K562 (cell line): ENCODE results near the gene FCRL4. TPM values are rescaled to one million over a fixed set of nuclear protein-coding genes. Genes with fewer than 3 reads are reported as not detected.

Source experiments
- ATAC-seq: fragments of 200-7000 bp; cut with Tn5 transposase; 3 replicates; pipeline ENCODE4 v1.9.1; 2020; ENCODE audit warnings: moderate library complexity
- BruUV-seq: library from RNA; stranded (reverse); fragments of 400-500 nt; replicated peaks from 2 replicates; lab custom pipeline; 2021; lab: Mats Ljungman, UMichigan
- CTCF ChIA-PET: fragments of 300-600 bp; formaldehyde crosslinking; extraction: SDS; loops from one replicate; lab custom pipeline; 2021; ENCODE audit warnings: low intra/inter-chr PET ratio; lab: Yijun Ruan, JAX
- POLR2A ChIA-PET: fragments of 300-600, 350-650 bp; sonication (Branson Sonifier 250); formaldehyde crosslinking; extraction: SDS; loops from one replicate; lab custom pipeline; 2021; ENCODE audit warnings: antibody characterized with exemption, inconsistent platforms; lab: Yijun Ruan, JAX
- DNase-seq, 4 experiments: peaks; one replicate each; pipeline versions ENCODE4 v3.0.0 to v3.0.0-alpha.2; 2011 to 2018; ENCODE audit warnings: low spot score in 3 of 4, mixed read lengths in 3 of 4; ENCODE audit errors: extremely low read depth in 1 of 4
- FAIRE-seq: peaks from 2 replicates; lab custom pipeline; 2011; peaks lifted over from hg19 to GRCh38; lab: Jason Lieb, UNC
- H2AFZ ChIP-seq: 2 replicates; pipeline ENCODE4 v1.6.0; 2011; ENCODE audit warnings: low read depth, low read length, control low read depth, inconsistent platforms
- H3K27ac ChIP-seq: fragments of 200-600 bp; 3 replicates; pipeline ENCODE4 v1.8.0; 2011; ENCODE audit warnings: low read depth, mild to moderate bottlenecking, control low read depth, inconsistent platforms, low read length, moderate library complexity, mixed read lengths; ENCODE audit errors: extremely low read depth
- H3K27me3 ChIP-seq, 2 experiments: fragments of 300-600 bp in 1 of 2; 2 replicates in 1 of 2; 3 replicates in 1 of 2; pipeline versions ENCODE4 v1.6.0 to v1.8.0; 2011; ENCODE audit warnings: inconsistent platforms in 2 of 2, low read length in 2 of 2, mild to moderate bottlenecking in 1 of 2, mixed read lengths in 1 of 2, moderate library complexity in 1 of 2; ENCODE audit not compliant: control insufficient read depth in 2 of 2, insufficient read depth in 2 of 2
- H3K36me3 ChIP-seq: fragments of 300-600 bp; 3 replicates; pipeline ENCODE4 v1.8.0; 2011; ENCODE audit warnings: mild to moderate bottlenecking, low read length, inconsistent platforms; ENCODE audit not compliant: control insufficient read depth, insufficient read depth
- H3K4me1 ChIP-seq, 2 experiments: fragments of 200-600 bp in 1 of 2; replicated peaks in 1 of 2; 2 replicates in 1 of 2; 3 replicates in 1 of 2; pipeline versions ENCODE4 v1.5.1 to v1.8.0; 2011; ENCODE audit warnings: inconsistent platforms in 2 of 2, low read length in 2 of 2, mild to moderate bottlenecking in 1 of 2, mixed read lengths in 1 of 2, moderate library complexity in 1 of 2; ENCODE audit not compliant: control insufficient read depth in 2 of 2, insufficient read depth in 2 of 2
- H3K4me2 ChIP-seq: 2 replicates; pipeline ENCODE4 v1.6.1; 2011; ENCODE audit warnings: low read length, control low read depth, inconsistent platforms, mixed read lengths; ENCODE audit not compliant: insufficient read depth
- H3K4me3 ChIP-seq: fragments of 200-600 bp; sonication (generic), shearing (Covaris generic); 2 replicates; pipeline ENCODE4 v1.5.1; 2016; ENCODE audit warnings: control low read depth, inconsistent platforms
- H3K79me2 ChIP-seq: fragments of 200-600 bp; 3 replicates; pipeline ENCODE4 v1.8.0; 2011; ENCODE audit warnings: low read length, inconsistent platforms; ENCODE audit not compliant: control insufficient read depth, insufficient read depth
- H3K9ac ChIP-seq, 2 experiments: 2 replicates each; pipeline versions ENCODE4 v1.6.0 to v1.6.1; 2011; ENCODE audit warnings: low read depth in 2 of 2, low read length in 2 of 2, control low read depth in 1 of 2, inconsistent platforms in 1 of 2, mild to moderate bottlenecking in 1 of 2, mixed read lengths in 1 of 2; ENCODE audit not compliant: insufficient read depth in 1 of 2
- H3K9me1 ChIP-seq: one replicate; pipeline ENCODE4 v1.6.0; 2011; ENCODE audit warnings: inconsistent platforms, mild to moderate bottlenecking, low read length, moderate library complexity; ENCODE audit not compliant: control insufficient read depth, insufficient read depth
- H3K9me3 ChIP-seq: replicated peaks from 2 replicates; pipeline ENCODE4 v1.5.1; 2011; ENCODE audit warnings: low read depth, low read length, inconsistent platforms; ENCODE audit not compliant: control insufficient read depth, insufficient read depth
- H4K20me1 ChIP-seq: replicated peaks from 2 replicates; pipeline ENCODE4 v1.6.1; 2011; ENCODE audit warnings: low read length, inconsistent platforms, mixed read lengths; ENCODE audit not compliant: control insufficient read depth, insufficient read depth
- AFF4 ChIP-seq: sonication (generic); formaldehyde crosslinking; IDR thresholded peaks from 2 replicates; pipeline ENCODE4 v1.8.0; 2023; ENCODE audit warnings: mild to moderate bottlenecking, missing genetic modification reagents
- CBFA2T2 ChIP-seq: fragments of 450-650 bp; conservative IDR thresholded peaks from 2 replicates; pipeline ENCODE4 v1.6.1; 2017; ENCODE audit warnings: mild to moderate bottlenecking
- ETS1 ChIP-seq: conservative IDR thresholded peaks from 2 replicates; pipeline ENCODE4 v1.6.1; 2011; ENCODE audit warnings: low read depth, mild to moderate bottlenecking, low read length; ENCODE audit not compliant: control insufficient read depth
- FOXM1 ChIP-seq, 2 experiments: fragments of 450-650 bp in 1 of 2; sonication (generic) in 1 of 2; formaldehyde crosslinking in 1 of 2; IDR thresholded peaks; 2 replicates each; pipeline versions ENCODE4 v1.6.1 to v1.9.0; 2017 to 2022; ENCODE audit warnings: low read depth in 2 of 2, mild to moderate bottlenecking in 2 of 2, missing genetic modification reagents in 1 of 2, moderate library complexity in 1 of 2
- GTF2A2 ChIP-seq: IDR thresholded peaks from 2 replicates; pipeline ENCODE4 v1.6.1; 2016; ENCODE audit warnings: mild to moderate bottlenecking, missing genetic modification characterization, missing compliant biosample characterization
- RBM34 ChIP-seq: fragments of 200-400 bp; formaldehyde crosslinking; IDR thresholded peaks from 2 replicates; pipeline ENCODE4 v1.6.1; 2018; ENCODE audit warnings: low read length, borderline replicate concordance; ENCODE audit not compliant: insufficient read depth
- SAFB ChIP-seq: fragments of 200-400 bp; formaldehyde crosslinking; IDR thresholded peaks from 2 replicates; pipeline ENCODE4 v1.6.1; 2017; ENCODE audit warnings: low read depth, low read length, borderline replicate concordance
- SMARCA4 ChIP-seq: fragments of 450-650 bp; IDR thresholded peaks from 2 replicates; pipeline ENCODE4 v1.6.1; 2016
- XRCC3 ChIP-seq: fragments of 450-650 bp; IDR thresholded peaks from 2 replicates; pipeline ENCODE4 v1.6.1; 2017; ENCODE audit warnings: mild to moderate bottlenecking, moderate library complexity
- WGBS: fragments of 100-300 bp; shearing (Covaris generic); methylation state at CpG from one replicate; pipeline ENCODE4 v1.1.6; 2016; ENCODE audit warnings: low coverage, mixed read lengths; ENCODE audit not compliant: insufficient coverage; ENCODE audit errors: missing lambda C conversion rate; 5-methylcytosine and 5-hydroxymethylcytosine counted together
- in situ Hi-C: fragments of 300-500 bp; cut with MboI; formaldehyde crosslinking; loops from 4 replicates; pipeline ENCODE4 v1.15.0; 2018; ENCODE audit warnings: inconsistent platforms, mixed read lengths
- intact Hi-C: fragments of 100-400 bp; cut with micrococcal nuclease; formaldehyde crosslinking; loops from 2 replicates; pipeline ENCODE4 v1.14.2; 2022
- polyA plus RNA-seq, 8 experiments: library from polyadenylated mRNA; depleted of rRNA in 4 of 8; stranded (reverse) in 5 of 8; unstranded in 3 of 8; fragments of >200 nt; fragmentation: Nextera tagmentation in 2 of 8; fragmentation: Illumina TruSeq in 1 of 8; extraction: Ambion mirVana in 2 of 8; extraction: Trizol in 1 of 8; gene quantifications; 2 replicates each; pipeline versions ENCODE4 v1.2.1 to v1.2.3, GENCODE V29; 2011 to 2014; ENCODE audit warnings: inconsistent platforms in 1 of 8, missing spikeins in 1 of 8
- total RNA-seq, 7 experiments: library from RNA; depleted of rRNA in 6 of 7; stranded (reverse); fragments of >200 nt in 6 of 7; fragmentation: Illumina TruSeq in 2 of 7; extraction: Trizol in 2 of 7; gene quantifications; 2 replicates each; pipeline versions ENCODE4 v1.2.1 to v1.2.3, GENCODE V29; 2011 to 2021; ENCODE audit warnings: low replicate concordance in 1 of 7
- TF ChIP-seq, protein P1 (sequence below): fragments of 250-450 bp; sonication (Bioruptor Pico); IDR thresholded peaks from 2 replicates; pipeline ENCODE4 v1.6.1; 2021; ENCODE audit warnings: mild to moderate bottlenecking

The FCRL4 gene
- total and polyA plus RNA-seq, 9 of the 15 experiments (the other 6 are each of a cell fraction or from before 2014, with no cell fraction given): not detected

- DNase-seq: no peak
- no peak overlapping the region for H3K27ac ChIP-seq
- no peak for FAIRE-seq
- H3K4me1 ChIP-seq: no peaks in the 10 kb centered on the region
- H3K27me3 ChIP-seq: peaks cover 0 to 3% of the 10 kb centered on the region in 2 experiments; a peak in 1 of 5 replicates
- CTCF ChIA-PET: no interaction called here
- H4K20me1 ChIP-seq: no peaks in the 10 kb centered on the region
- H3K79me2 ChIP-seq: no peaks in the 10 kb centered on the region
- H3K4me2 ChIP-seq: no peak overlapping the region
- intact Hi-C loops: no loop called here
- no TSS peak for BruUV-seq
- H3K4me3 ChIP-seq: no peak overlapping the region
- no peaks in the 10 kb centered on the region for H3K36me3 ChIP-seq
- H3K9ac ChIP-seq: no peak overlapping the region
- POLR2A ChIA-PET: no interaction called here
- ATAC-seq: no peak
- WGBS: 5% methylated on average over 5 of the region's 5 CpGs
- TF ChIP-seq GTF2A2 (tag): no peak
- H3K9me3 ChIP-seq: no peaks in the 10 kb centered on the region
- no peak overlapping the region for H2AFZ ChIP-seq
- H3K9me1 ChIP-seq: no peaks in the 10 kb centered on the region
- in situ Hi-C loops: no loop called here
These were observed 24.6 kb upstream of the FCRL4 start for GRCh38 chr1:157622471-157622870.

DNA sequence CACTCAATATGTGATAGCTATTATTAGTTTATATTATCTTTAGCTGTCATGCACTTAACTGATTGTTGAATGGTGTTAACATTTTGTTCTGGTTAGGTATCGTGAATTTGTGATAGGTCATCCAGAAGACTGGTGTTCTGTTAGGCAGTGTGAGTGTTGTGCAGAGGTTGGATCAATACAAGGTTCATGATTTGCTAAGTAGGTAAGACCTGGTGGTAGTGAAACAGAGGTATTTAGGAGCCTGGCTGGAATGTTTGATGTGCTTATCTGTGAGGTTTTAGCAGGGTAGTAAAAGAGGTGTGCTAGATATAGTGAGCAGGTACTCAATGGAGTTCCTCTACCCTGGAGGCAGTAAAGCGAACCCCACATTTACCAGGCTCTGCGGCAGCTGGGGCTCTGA, 20.3 kb upstream of the FCRL4 start:
- H3K9me1 ChIP-seq: no peaks in the 10 kb centered on the region
- no peak overlapping the region for H3K9ac ChIP-seq
- FAIRE-seq (no peak), DNase-seq (no peak), ATAC-seq (no peak)
- H3K27me3 ChIP-seq: peaks cover 0 to 3% of the 10 kb centered on the region in 2 experiments; a peak in 1 of 5 replicates
- H2AFZ ChIP-seq: no peak overlapping the region
- no peaks in the 10 kb centered on the region for H3K79me2 ChIP-seq
- no peak overlapping the region for H3K27ac ChIP-seq
- no TSS peak for BruUV-seq
- H3K4me2 ChIP-seq: no peak overlapping the region
- in situ Hi-C loops (no loop called here), intact Hi-C loops (no loop called here)
- H3K4me3 ChIP-seq: no peak overlapping the region
- CTCF ChIA-PET: no interaction called here
- POLR2A ChIA-PET: interaction anchor here (0.6 kb wide), 1 partner anchor 285 kb away, joined by 3 read pairs; no protein-coding TSS in a partner anchor
- no peaks in the 10 kb centered on the region for H3K4me1 ChIP-seq
- H3K9me3 ChIP-seq: no peaks in the 10 kb centered on the region
- no peaks in the 10 kb centered on the region for H3K36me3 ChIP-seq
- WGBS: 3% methylated on average over 3 of the region's 3 CpGs
- H4K20me1 ChIP-seq: no peaks in the 10 kb centered on the region
- no peak for TF ChIP-seq ETS1
- no peak for TF ChIP-seq FOXM1 (IDR thresholded peaks at IDR 0.05; ENCODE audit: low read depth)
- TF ChIP-seq FOXM1 (CRISPR knock-in tag; IDR thresholded peaks at IDR 0.05; ENCODE audit: low read depth): no peak
- TF ChIP-seq AFF4: no peak
- TF ChIP-seq, protein P1, sequence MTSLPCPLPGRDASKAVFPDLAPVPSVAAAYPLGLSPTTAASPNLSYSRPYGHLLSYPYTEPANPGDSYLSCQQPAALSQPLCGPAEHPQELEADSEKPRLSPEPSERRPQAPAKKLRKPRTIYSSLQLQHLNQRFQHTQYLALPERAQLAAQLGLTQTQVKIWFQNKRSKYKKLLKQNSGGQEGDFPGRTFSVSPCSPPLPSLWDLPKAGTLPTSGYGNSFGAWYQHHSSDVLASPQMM: no peak
- no peak for TF ChIP-seq XRCC3
- no peak for TF ChIP-seq SMARCA4
- no peak for TF ChIP-seq SAFB
- no peak for TF ChIP-seq CBFA2T2
- no peak for TF ChIP-seq RBM34
